Stimulated activated CD8-positive, alpha-beta memory T cell treated with anti-CD3 and anti-CD28 coated beads, Interleukin-7, amount 100 ng/mL, for 48 hours (primary cell): ENCODE measurements around the gene SH3GL1.

Experiments used
- DNase-seq, 2 donors: peaks; one replicate each; pipeline ENCODE4 v3.0.0-alpha.2; 2020; ENCODE audit warnings: low read depth in 1 of 2; ENCODE audit errors: extremely low read depth in 1 of 2

SH3GL1 gene

DNA sequence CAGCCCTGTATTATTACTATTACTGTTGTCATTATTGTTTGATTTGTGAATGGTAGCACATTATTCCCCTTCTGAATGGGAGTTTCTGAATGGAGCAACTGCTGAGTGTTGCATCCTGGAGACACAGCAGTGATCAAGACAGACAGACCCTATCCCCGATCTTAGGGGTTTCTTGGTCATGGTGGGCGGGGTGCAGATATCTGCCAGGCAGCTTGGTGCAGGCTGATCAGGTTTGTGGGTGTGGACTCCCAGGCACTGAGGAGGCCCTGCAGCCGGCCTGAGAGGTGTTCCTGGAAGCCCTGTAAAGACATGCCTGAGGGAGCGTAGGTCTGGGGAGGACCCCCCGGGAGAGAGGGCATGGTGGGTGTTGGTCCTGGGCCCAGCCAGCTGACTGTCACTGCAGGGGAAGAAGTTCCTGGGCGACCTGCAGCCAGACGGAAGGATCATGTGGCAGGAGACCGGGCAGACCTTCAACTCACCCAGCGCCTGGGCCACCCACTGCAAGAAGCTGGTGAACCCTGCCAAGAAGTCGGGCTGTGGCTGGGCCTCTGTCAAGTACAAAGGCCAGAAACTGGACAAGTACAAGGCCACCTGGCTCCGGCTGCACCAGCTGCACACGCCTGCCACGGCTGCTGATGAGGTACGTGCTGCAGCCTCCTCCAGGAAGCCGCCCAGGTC, 54.9 kb downstream of the SH3GL1 start:
- DNase-seq, result no peak

- DNase-seq, result peak; percentile 83 to 85
Measured at GRCh38 chr19:4343370-4344307, 56.7 kb downstream of the SH3GL1 start, which contains the start of gene MPND. MPND (plus strand) TSS chr19:4343562; CDS start chr19:4343594, 32 bp downstream.

DNA sequence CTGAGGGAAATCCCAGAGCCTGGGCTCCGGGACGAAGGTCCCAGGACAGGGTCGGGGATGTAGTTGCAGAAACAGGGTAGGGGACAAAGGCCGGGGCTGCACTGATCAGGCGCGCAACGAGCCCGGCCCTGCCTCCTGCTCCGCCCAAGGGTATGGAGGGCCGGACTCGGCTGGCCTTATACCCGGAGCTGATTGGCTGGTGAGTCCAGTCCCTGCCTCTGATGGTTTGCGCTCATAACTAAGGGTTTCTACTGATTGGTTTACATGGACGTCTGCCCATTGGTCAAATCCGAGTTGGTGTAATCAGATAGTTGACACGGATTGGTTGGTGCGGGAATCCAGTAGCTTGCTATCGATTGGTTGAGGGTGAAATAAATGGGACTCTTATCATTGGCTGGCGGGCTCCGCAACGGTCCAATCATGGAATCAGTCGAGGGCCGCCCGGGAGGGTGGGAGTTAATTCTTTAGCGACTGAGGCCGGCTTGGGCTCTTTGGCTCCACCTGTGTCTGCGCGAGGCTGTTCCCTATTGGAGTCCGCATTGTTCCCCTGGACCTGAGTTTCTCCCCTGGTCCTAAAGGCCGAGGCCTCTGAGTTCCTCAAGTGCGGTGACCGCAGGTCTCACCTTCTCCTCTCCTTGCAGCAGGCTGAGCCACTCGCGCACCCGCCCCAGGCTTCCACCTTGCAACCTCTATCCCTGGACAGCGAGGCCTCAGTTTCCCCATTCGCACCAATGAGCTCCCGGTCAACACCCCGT, 57.6 kb downstream of the SH3GL1 start:
- DNase-seq, result peak; percentile 77 to 92

GRCh38 chr19:4342314-4342614, 58.1 kb downstream of the SH3GL1 start:
- no peak for DNase-seq

GRCh38 chr19:4338441-4339355, 61.6 kb downstream of the SH3GL1 start, which contains the start of gene STAP2:
STAP2 (minus strand) TSS chr19:4338827; CDS start chr19:4338753, 74 bp downstream.
- DNase-seq, result no peak

GRCh38 chr19:4337906-4338440, 62.4 kb downstream of the SH3GL1 start:
- no peak for DNase-seq

- no peak for DNase-seq
Measured at GRCh38 chr19:4334929-4335570, 65.3 kb downstream of the SH3GL1 start.

DNA sequence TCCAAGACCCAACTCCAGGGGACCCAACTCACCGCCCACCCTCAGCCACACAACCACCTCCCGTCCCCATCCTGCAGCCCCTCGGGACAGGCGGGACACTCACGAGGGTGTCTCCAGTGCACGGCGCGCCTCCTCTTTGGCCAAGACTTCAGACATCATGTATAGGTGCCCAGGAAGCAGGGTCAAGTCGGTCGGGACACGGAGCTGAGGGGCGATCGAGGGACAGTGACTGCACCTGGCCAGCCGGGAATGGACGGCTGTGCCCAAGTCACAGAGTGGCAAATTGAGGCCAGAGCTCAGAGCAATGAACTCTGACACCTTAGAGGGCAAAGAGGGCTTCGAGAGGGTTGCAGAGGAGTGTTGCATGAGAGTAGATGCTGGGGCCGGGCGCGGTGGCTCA, 70.5 kb downstream of the SH3GL1 start:
- DNase-seq, result no peak

DNA sequence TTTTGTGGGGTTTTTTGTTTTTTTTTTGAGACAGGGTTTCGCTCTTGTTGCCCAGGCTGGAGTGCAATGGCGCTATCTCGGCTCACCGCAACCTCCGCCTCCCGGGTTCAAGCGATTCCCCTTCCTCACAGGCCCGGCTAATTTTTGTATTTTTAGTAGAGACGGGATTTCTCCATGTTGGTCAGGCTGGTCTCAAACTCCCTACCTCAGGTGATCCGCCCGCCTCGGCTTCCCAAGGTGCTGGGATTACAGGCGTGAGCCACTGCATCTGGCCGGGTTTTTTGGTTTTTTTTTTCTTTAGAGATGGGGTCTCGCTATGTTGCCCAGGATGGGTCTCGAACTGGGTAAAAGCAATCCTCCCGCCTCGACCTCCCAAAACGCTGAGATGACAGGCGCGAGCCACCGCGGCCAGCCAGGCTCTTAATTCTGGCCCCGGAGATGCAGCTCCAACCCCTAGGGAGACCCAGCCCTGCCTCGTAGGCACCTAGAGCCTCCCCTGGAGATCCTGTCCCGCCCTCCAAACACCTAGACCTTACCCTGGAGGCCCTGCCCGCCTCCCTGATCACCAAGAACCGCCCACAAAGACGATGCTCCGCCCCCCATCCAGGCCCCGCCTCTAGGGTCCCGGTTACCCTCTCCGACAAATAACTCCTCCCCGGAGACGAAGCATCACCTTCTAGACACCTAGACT, 71.2 kb downstream of the SH3GL1 start:
- peak in 1 of 2 donors; percentile 60 for DNase-seq

DNA sequence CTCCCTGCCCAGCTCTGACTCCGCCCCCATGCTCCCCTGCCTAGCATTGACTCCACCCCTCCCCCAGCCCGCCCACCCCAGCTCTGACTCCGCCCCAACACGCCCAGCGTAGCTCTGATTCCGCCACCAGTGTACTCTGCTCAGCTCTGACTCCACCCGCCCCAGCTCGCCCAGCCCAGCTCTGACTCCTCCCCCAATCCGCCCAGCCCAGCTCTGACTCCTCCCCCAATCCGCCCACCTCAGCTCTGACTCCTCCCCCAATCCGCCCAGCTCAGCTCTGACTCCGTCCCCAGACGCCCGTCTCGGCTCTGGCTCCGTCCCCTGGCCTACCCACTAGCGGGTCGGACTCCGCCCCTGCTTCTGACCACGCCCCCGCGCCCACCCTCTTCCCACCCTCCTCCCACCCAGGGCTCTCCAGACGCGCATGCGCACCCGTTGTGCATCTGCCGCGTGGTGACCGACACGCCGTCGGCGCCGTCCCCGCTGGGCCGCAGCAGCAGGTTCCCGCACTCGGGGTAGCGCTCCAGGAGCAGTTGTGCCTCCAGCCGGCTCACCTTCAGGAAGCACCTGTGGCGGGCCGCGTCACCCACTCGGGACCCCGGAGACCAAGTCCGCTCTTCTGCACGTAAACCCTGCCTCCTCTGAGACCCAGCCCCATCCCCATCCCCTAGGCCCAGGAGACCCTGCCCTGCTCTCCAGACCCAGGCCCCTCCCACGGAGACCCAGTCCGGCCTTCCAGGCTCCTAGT, 71.9 kb downstream of the SH3GL1 start:
- DNase-seq, result peak; percentile 87 to 97

DNA sequence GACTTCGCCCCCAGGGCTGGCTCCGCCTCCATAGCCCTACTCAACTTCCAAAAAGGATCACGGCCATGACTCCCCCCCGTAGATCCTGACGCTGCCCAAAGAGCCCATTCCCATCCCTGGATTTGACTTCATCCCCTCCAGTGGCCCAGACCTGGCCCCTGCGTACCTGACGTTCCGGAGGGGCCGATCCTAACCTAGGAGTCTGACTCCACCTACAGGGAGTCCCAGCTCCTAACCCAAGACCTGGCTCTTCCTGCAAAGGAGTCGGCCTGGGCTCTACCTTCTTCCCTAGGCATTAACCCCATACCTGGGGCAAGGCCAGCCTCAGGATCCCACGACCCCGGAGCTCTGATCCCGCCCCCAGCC, 72.5 kb downstream of the SH3GL1 start:
- DNase-seq, result no peak

DNA sequence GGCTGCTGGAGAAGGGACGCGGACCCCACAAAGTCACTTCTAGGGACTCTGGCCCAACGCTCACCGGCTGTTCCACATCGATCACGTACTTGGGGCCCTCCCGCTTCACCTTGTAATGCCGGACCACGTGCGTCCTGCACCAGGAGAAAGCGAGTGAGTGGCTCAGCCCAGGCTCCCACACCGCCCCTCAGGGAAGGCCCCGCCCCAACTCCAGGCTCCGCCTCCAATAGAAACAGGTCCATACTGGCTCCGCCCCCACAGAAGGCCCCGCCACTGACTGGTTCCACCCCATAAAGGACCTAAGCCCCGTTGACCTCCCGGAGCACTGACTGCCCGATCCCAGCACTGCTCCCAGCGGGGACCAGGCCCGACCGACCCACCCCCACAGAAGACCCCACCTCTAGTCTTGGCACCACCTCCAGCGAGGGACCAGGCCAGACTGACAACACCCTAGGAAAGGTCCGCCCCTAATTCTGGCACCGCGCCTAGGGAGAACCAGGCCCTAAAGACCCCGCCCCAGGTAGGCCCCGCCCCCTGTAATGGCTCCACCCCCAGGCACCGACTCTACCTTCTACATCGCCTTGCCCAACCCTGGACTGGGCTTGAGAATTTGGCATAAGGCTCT, 73.0 kb downstream of the SH3GL1 start:
- peak; percentile 56 to 87 for DNase-seq

DNA sequence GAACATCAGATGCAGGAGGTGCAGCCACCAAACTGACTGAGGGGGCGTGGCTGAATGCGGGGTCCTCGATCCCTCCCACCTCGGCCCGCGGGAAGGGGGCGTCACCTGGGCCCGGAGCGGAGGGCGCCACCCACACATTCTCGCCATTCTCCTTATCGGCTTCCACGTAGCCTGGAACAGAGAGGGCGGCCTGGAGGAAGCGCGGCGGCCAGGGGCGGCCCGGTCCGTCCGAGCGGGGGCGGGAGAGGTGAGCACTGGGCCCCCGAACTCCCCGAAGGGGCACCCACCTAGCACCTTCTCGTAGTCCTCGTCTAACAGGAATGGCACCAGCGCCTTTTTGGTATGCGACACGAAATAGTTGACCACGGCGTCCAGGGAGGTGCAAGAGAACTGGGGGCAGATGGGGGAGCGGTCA, 73.5 kb downstream of the SH3GL1 start:
- no peak for DNase-seq

DNA sequence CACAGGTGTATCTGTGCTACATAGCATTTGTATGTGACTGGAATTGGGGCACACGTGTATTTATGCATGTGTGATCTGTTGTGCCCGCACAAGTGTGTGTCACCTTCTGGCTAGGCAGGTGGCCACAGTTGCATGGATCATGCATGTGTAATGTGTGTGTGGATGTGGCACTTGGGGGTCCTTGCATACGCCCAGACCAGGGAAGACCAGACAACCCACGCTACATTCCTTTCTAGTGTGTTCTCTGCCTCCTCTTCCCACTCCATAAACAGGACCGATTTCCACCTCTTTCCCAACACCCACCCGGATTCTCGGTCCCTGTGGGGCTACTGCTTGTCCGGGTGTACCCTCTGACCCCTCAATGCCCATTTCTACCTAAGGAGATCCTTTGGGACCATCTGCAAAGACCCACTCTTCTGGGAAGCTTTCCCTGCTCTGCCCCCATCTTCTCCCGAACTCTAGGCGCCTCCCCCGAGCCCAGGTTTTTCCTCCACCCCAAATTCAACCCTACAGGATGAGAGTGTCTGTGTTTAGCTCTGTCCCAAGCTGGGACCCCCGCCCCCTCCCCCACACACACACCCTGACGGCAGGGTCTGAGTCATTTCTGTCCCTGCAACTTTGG, 74.0 kb downstream of the SH3GL1 start:
- no peak for DNase-seq

GRCh38 chr19:4324228-4324627, 76.1 kb downstream of the SH3GL1 start:
- no peak for DNase-seq

DNA sequence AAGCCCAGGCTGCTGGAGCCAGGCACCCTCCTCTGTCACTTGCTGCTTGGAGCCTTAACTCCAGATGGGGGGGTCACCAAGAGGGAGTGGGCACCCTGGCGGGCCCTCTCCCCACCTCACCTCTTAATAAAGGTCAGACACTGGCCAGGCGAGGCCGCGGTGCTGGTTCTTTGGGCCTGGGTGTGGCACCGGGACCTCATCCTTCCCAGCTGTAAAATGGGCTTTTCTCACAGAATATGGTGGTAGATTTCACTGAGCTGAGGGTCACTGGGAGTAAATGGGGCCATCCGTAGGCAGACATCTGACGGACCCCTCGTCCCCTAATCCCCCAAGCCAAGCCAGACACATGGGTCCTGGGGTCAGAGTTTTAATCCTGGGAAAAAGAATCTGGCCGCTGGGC, 76.7 kb downstream of the SH3GL1 start:
- DNase-seq, result no peak

DNA sequence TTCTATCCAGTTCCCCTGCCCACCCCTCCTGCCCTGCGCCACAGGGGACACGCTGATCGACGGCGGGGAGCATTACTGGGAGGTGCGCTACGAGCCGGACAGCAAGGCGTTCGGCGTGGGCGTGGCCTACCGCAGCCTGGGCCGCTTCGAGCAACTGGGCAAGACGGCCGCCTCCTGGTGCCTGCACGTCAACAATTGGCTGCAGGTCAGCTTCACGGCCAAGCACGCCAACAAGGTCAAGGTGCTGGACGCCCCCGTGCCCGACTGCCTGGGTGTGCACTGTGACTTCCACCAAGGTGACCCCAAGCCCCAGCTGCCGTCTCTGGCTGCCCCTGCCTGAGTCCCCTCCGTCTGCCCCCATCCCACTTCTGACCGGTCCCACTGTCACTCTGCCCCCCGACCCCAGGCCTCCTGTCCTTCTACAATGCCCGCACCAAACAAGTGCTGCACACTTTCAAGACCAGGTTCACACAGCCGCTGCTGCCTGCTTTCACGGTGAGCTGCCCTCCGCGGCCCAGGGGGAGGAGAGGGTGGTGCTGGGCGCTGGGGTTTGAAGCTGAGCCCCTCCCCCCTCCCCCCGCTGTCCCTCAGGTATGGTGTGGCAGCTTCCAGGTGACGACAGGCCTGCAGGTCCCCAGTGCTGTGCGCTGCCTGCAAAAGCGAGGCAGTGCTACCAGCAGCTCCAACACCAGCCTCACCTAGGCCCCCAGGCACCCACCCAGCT, 77.2 kb downstream of the SH3GL1 start:
- DNase-seq, result no peak
